A673 (cell line): ENCODE data around the gene FHIT. TPM values are rescaled to one million over a fixed set of nuclear protein-coding genes. Genes with fewer than 3 reads are reported as not detected.

ENCODE experiments used
- BruUV-seq: library from RNA; stranded (reverse); fragments of 400-500 nt; replicated peaks from 2 replicates; lab custom pipeline; 2021; lab: Mats Ljungman, UMichigan
- CTCF ChIA-PET: fragments of 300-600 bp; sonication (Branson Sonifier 250); formaldehyde crosslinking; loops from one replicate; lab custom pipeline; 2022; ENCODE audit warnings: antibody characterized with exemption; lab: Charles Lee
- POLR2A ChIA-PET: fragments of 300-600 bp; sonication (Branson Sonifier 250); formaldehyde crosslinking; loops from one replicate; lab custom pipeline; 2022; ENCODE audit warnings: antibody characterized with exemption; ENCODE audit not compliant: low non-redundant PET; lab: Charles Lee
- DNase-seq: peaks from one replicate; pipeline ENCODE4 v3.0.0-alpha.2; 2015; ENCODE audit warnings: low spot score
- H3K27ac ChIP-seq: fragments of 200-600 bp; sonication (generic); 2 replicates; pipeline ENCODE4 v1.5.1; 2016; ENCODE audit warnings: mixed run types, low read depth, mild to moderate bottlenecking, mixed read lengths, antibody characterized with exemption, low read length; ENCODE audit not compliant: poor library complexity, severe bottlenecking
- H3K27me3 ChIP-seq: fragments of 200-600 bp; sonication (generic); replicated peaks from 2 replicates; pipeline ENCODE4 v1.6.1; 2017; ENCODE audit warnings: mixed run types, low read depth, mild to moderate bottlenecking, mixed read lengths, antibody characterized with exemption, low read length; ENCODE audit not compliant: insufficient read depth, poor library complexity
- H3K36me3 ChIP-seq: fragments of 200-600 bp; sonication (generic); 2 replicates; pipeline ENCODE4 v1.6.1; 2016; ENCODE audit warnings: mixed run types, mild to moderate bottlenecking, mixed read lengths, antibody characterized with exemption, low read length; ENCODE audit not compliant: insufficient read depth, poor library complexity, severe bottlenecking
- H3K4me1 ChIP-seq: fragments of 200-600 bp; sonication (generic); 2 replicates; pipeline ENCODE4 v1.6.1; 2017; ENCODE audit warnings: mixed run types, mild to moderate bottlenecking, mixed read lengths, antibody characterized with exemption, low read length; ENCODE audit not compliant: insufficient read depth, poor library complexity, severe bottlenecking
- H3K4me3 ChIP-seq: fragments of 200-600 bp; sonication (generic); 2 replicates; pipeline ENCODE4 v1.5.1; 2016; ENCODE audit warnings: low read depth, mixed run types, mild to moderate bottlenecking, mixed read lengths, low read length; ENCODE audit not compliant: poor library complexity, severe bottlenecking
- H3K9me3 ChIP-seq: fragments of 200-600 bp; sonication (generic); 2 replicates; pipeline ENCODE4 v1.6.1; 2016; ENCODE audit warnings: mixed run types, low read depth, mild to moderate bottlenecking, mixed read lengths, antibody characterized with exemption, low read length; ENCODE audit not compliant: poor library complexity, severe bottlenecking
- CTCF ChIP-seq: fragments of 300-800, 200-600 bp; sonication (generic); conservative IDR thresholded peaks from 2 replicates; pipeline ENCODE4 v1.5.1; 2017; ENCODE audit warnings: low read depth, mild to moderate bottlenecking, antibody characterized with exemption, low read length, moderate library complexity, mixed read lengths
- EZH2 ChIP-seq: fragments of 200-600 bp; sonication (generic); IDR thresholded peaks from 2 replicates; pipeline ENCODE4 v1.6.1; 2017; ENCODE audit warnings: borderline replicate concordance, low read depth, mild to moderate bottlenecking, mixed read lengths, antibody characterized with exemption, low read length; ENCODE audit not compliant: poor library complexity, severe bottlenecking
- intact Hi-C: fragments of 100-400 bp; cut with micrococcal nuclease; formaldehyde crosslinking; loops from one replicate; pipeline ENCODE4 v1.10.0; 2022; ENCODE audit not compliant: unreplicated experiment
- total RNA-seq: library from RNA; stranded (reverse); gene quantifications from 2 replicates; pipeline ENCODE4 v1.2.3, GENCODE V29; 2021

The FHIT gene
- total RNA-seq, 1 experiment from 2014 or later = not detected

- Histone ChIP-seq H3K9me3 (no peaks in the 10 kb centered on the region), H3K27me3 (no peaks in the 10 kb centered on the region), H3K4me1 (no peaks in the 10 kb centered on the region), H3K4me3 (no peak overlapping the region), H3K36me3 (no peaks in the 10 kb centered on the region), H3K27ac (no peak overlapping the region)
- ChIA-PET CTCF (no interaction called here), POLR2A (no interaction called here)
- DNase-seq = no peak
- TF ChIP-seq CTCF = no peak
- no peak for TF ChIP-seq EZH2
- no TSS peak for BruUV-seq
- intact Hi-C loops = no loop called here
Observed at GRCh38 chr3:60912876-60913275, 338.4 kb downstream of the FHIT start.

GRCh38 chr3:60912142-60912541 lies 339.1 kb downstream of the FHIT start:
- Histone ChIP-seq H3K4me3 (no peak overlapping the region), H3K36me3 (no peaks in the 10 kb centered on the region), H3K27me3 (no peaks in the 10 kb centered on the region), H3K4me1 (no peaks in the 10 kb centered on the region), H3K27ac (no peak overlapping the region), H3K9me3 (no peaks in the 10 kb centered on the region)
- TF ChIP-seq CTCF (no peak), EZH2 (no peak)
- BruUV-seq = no TSS peak
- intact Hi-C loops = no loop called here
- no peak for DNase-seq
- ChIA-PET CTCF (no interaction called here), POLR2A (no interaction called here)

- ChIA-PET POLR2A (no interaction called here), CTCF (no interaction called here)
- Histone ChIP-seq H3K27ac (no peak overlapping the region), H3K27me3 (no peaks in the 10 kb centered on the region), H3K9me3 (no peaks in the 10 kb centered on the region), H3K36me3 (no peaks in the 10 kb centered on the region), H3K4me3 (no peak overlapping the region), H3K4me1 (no peaks in the 10 kb centered on the region)
- TF ChIP-seq CTCF (no peak), EZH2 (no peak)
- intact Hi-C loops = no loop called here
- no TSS peak for BruUV-seq
- DNase-seq = no peak
Observed at GRCh38 chr3:60909526-60909925, 341.7 kb downstream of the FHIT start.
